ENCODE results near the gene CTCFL.
A peak's percentile ranks its signal among the peaks of the same experiment; 100 is the strongest.
"Not testable (repeated sequence)": the region's sequence is repeated elsewhere in the genome, so short reads cannot be mapped to it uniquely, and the experiment has no call there.

The CTCFL gene

GRCh38 chr20:57480444-57481160 lies 44.3 kb downstream of the CTCFL start:
- no peak for DNase-seq

DNA sequence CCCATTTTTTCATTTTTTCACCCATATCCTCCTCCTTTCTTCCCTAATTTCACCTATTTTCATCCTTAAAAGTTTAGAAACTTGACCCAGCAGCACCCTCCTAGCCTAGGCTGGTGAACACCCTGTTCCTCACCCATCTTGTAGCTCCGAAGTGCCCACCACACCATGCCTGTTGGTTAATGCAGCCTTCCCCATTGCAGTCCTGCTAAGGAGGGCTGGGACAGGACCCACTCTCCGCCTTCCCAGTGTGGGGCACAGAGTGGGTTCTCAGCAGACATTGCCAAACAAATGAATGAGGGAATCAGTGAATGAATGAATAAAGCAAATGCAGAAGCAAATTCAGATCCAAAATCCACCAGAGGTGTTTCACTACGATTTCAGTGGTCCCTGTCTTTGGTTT lies 45.7 kb downstream of the CTCFL start:
- DNase-seq = no peak

DNA sequence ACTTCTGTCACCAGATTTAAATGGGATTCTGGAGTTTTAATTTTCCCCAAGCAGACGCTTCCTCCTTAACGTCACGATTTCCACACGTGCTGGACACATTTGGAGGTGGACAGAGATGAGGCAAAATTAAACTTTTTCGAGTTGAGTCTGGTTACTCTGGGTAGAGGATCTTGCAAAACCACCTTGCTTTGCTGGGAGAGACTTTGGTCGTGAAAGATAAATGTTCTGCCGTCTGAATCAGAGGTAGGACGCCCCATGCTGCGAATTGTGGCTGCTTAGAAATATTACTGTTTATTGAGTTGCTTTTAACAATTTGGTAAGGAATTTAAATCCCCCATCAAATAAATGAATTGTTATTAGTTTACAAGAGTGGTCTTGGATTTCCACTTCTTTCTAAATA lies 46.8 kb downstream of the CTCFL start:
- no peak for DNase-seq

DNA sequence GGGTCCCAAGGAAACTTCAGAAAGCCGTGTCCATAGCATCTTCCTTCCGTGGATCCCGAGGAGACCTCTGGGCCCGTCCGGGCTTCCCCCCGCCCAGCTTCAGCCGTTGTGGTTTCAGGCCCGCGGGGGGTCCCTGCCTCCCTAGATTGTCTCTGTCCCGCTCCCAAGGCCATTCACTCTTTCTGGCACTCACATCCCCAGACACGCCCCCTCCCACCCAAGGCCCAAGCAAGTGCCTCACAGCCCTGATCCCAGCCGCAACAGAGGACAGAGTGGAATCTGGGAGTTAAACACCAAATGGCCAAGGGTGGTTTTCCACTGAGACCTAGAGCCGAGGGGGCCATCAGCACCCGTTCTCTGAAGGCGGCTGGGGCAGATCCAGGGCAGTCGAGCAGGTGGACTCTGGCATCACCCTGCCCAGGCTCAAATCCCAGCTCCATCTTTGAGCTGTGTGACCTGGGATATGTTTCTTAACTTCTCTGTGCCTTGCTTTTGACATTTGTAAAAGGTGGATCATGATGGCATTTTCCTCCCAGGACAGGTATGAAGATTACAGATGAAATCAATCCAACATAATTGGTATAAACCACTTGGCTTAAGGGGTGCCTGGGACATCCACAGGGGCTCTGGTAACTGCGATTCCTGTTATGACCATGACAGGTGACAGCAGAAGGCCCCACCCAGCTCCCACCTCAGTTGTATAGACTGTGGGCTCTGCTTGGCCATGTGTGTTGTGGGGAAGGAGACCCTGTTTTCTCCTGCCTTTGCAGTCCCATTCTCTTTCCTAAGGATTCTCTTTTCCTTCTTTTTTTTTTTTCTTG lies 48.1 kb downstream of the CTCFL start:
- DNase-seq = no peak

DNA sequence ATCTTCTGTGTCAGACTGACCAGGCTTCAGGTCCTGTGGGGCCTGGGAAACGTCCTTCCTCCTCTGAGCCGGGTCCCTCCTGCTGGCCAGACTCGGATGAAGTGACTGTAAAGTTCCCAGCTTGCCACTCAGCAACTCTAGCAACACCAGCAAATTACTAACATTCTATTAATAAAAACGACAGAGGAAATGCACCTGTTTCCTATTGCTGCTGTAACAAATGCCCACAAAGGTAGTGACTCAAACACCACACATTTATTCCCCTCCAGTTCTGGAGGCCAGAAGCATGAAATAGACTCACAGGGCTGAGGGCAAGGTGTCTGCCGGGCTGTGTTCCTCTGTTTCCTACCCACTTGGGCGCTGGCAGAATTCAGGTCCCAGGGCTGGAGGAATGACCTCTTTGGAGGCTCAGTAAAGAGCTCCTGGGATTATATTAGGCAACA lies 48.8 kb downstream of the CTCFL start:
- DNase-seq = no peak

GRCh38 chr20:57475388-57476083 lies 49.4 kb downstream of the CTCFL start:
- no peak for DNase-seq

- DNase-seq = no peak
These were observed 50.1 kb downstream of the CTCFL start for GRCh38 chr20:57474816-57475215.

- no peak for DNase-seq
These were observed 50.7 kb downstream of the CTCFL start for GRCh38 chr20:57474205-57474604.

DNA sequence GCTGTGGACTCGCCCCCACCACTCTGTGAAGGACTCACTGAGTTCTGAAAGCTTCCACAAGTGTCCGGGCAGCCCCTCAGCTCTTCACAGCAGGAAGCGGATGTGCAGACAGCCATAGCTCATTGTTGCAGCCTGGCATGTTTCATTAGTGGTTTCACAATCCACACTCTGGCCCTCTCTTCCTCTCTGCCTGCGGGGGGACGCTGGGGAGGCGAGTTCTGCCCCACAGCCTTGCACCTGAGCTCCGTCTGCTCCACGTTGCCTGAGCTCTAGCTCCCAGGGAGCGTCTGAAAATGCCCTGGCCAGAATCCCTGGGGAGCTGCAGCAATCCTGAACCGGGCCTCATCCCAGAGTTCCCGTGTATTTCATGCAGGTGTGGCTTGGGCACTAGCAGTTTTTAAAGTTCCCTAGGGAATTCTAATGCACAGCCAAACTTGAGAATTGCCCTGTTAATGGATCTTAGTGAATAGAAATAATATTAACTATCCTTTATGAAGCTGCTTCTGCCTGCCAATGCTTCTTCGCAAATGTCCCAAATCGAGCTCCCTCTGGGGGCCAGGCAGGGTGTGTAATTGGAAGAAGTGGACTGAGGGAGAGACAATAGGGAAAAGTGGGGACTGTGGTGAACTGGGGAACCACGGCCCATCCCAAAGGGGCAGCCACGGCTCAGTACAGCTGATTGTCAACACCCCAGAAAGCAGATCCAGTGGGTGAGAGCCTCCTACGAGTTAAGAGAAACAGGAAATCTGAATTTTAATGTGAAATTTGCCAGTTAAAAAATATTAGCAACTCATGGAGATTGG lies 51.5 kb downstream of the CTCFL start:
- DNase-seq = peak; percentile 31

GRCh38 chr20:57472474-57472873 lies 52.5 kb downstream of the CTCFL start:
- not testable (repeated sequence) for DNase-seq

DNA sequence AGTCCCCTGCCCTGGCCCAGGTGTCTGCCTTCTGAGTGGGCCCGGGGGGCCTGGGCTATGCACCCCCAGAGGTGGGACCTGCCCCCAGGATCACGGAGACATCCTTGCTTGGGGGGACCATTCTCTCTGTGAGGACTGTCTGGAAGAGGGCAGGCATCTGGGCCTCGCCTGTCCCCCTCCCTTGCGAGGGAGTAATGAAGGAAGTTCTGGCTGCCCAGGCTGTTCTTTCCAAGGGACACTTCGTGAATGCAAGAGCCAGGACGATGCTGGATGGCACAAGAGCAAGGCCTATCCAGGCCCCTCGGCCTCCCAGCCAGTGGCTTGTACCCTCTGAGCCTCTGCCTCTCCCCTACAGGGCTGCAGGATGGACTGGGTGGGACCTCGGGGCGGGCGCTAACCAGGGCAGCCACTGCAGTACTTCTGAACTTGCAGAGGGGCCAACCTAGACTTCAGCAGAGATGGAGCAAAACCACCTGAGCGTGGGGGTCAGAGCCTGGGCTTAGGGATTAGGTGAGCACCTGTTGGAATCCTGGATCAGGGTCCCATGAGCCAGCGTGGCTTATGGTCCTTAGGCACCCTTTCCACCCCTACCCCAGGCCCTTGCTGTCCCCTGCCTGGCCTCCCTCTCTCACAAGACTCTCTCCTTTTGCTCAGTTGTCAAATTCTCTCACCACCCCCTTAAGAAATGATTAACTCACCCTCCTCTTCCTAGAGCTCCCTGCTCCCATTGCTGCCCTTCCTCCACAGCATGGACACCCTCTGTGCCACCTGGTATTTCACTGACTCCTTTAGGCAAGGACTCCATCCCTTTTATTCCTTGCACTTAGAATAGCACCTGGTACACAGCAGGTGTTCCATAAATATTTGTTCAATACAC lies 53.2 kb downstream of the CTCFL start:
- DNase-seq = no peak

- DNase-seq = no peak
These were observed 54.1 kb downstream of the CTCFL start for GRCh38 chr20:57470666-57471495.

DNA sequence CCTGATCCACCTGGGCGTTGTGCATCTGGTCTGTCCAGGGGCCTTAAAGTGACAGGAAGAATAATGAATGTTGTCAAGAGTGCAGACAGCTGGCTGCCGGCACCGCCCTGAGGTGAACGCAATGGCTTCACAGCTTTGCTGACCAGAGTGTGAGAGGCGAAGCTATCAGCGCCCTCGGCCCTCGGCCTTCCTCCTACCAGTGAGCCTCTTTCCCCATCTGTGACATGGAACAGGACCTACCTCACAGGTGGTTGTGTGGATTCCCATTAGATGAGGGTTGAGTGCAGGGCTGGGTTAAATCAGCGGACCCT lies 54.8 kb downstream of the CTCFL start:
- DNase-seq = no peak

DNA sequence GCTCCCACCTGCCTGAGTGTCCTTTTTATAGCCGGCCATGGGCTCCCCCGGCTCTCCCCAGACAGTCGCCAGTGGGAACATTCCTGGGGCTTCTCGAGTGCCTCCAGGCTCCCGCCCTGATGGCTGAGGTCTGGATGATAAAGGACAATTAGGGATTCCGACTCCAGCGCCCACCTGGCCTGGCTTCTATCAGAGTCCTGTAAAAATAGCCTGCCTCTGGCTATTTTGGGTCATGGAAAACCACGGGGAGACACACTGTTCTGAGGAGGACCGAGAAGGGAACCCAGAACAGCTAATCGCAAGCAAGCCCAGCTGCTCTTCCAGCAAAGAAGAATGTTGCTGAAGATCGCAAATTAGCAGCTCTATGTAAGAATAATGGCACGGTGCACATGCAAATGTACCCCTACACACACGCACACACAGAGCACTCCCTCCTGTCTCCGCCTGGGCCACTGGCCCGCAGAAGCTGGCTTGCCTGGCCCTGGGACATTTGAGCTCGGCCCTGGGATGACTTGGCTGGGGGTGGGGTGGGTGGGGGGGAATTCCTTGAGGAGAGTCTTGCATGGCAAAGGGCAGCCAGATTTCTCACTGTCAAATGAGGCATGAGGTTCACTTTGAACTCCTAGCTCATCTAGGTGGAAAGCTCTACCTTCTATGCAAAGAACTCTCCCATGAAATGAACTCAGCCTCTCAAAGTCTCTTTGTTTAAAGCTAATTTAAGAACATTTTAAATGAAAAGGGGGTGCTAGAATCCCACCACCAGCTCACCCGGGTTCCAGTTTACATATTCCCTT lies 55.3 kb downstream of the CTCFL start:
- no peak for DNase-seq

GRCh38 chr20:57468523-57469417 lies 56.2 kb downstream of the CTCFL start:
- no peak for DNase-seq

- no peak for DNase-seq
These were observed 57.2 kb downstream of the CTCFL start for GRCh38 chr20:57467742-57468141.

- no peak for DNase-seq
These were observed 59.0 kb downstream of the CTCFL start for GRCh38 chr20:57465943-57466342.

GRCh38 chr20:57465486-57465885 lies 59.5 kb downstream of the CTCFL start:
- DNase-seq = no peak

DNA sequence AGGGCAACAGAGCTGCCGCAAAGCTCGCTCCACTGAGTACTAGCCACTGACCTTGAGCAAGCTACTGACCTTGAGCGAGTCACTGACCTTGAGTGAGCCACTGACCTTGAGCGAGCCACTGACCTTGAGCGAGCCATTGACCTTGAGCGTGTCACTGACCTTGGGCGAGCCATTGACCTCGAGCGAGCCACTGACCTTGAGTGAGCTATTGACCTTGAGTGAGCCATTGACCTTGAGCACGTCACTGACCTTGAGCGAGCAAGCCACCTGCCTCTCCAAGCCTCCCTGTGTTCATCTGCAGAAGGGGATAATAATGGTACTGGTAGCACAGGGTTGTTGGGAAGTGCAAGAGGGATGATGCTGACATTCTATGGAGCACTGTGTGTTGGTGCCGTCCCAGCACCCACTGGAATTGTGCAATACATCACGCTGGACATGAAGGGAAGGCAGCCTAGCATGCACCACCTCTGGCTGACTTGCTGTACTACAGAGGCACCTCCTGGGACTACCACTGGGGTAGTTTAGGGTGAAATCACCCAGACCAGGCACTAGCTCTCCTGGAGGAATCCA lies 60.2 kb downstream of the CTCFL start:
- DNase-seq = no peak
